Hepatocyte (in vitro differentiated cells): ENCODE data around the gene CEP128.

Source experiments
- EZH2 ChIP-seq: fragments of 200-600 bp; sonication (generic); IDR thresholded peaks from 2 replicates; pipeline ENCODE4 v1.6.1; 2016; ENCODE audit warnings: antibody characterized with exemption, mild to moderate bottlenecking, borderline replicate concordance
- TF ChIP-seq, protein P1 (sequence below): fragments of 200-600 bp; sonication (generic); IDR thresholded peaks from 2 replicates; pipeline ENCODE4 v1.5.1; 2016; ENCODE audit warnings: antibody characterized with exemption, mild to moderate bottlenecking; ENCODE audit not compliant: poor library complexity

DNA sequence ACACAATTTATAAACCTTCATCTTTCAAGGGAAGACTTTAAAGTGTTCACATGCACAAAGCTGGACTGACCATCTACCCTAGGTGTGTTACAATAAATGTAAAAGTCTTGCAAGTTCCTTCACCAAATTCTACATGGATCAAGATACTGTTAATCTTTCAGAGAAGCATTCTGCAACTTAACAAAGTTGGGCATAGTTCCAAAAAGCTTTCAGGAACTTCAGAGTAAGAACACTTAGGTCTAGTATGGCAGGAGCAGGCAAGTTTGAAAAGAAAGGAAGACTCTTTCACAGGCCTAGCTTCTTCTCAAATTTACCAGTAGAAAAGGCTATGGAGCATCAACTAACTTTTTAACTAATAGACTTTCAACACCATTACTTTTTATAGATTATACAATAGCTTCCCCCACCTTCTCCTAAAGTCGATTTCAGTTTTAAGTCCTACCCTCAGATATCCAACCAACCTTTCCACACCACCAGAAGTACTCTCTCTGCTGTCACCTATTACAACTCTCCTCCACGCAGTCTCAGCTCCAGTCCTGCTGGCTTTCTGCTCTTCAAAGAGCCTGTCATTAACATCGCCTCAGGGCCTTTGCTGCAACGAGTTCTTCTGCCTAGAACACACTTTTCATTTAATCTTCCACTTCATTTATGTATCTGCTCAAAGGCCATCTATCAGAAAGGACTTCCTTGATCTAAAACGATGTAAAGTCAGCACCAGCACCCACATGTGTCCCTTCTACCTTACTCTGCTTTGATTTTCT lies 333.9 kb downstream of the CEP128 start:
- TF ChIP-seq EZH2, result no peak
- TF ChIP-seq, protein P1, sequence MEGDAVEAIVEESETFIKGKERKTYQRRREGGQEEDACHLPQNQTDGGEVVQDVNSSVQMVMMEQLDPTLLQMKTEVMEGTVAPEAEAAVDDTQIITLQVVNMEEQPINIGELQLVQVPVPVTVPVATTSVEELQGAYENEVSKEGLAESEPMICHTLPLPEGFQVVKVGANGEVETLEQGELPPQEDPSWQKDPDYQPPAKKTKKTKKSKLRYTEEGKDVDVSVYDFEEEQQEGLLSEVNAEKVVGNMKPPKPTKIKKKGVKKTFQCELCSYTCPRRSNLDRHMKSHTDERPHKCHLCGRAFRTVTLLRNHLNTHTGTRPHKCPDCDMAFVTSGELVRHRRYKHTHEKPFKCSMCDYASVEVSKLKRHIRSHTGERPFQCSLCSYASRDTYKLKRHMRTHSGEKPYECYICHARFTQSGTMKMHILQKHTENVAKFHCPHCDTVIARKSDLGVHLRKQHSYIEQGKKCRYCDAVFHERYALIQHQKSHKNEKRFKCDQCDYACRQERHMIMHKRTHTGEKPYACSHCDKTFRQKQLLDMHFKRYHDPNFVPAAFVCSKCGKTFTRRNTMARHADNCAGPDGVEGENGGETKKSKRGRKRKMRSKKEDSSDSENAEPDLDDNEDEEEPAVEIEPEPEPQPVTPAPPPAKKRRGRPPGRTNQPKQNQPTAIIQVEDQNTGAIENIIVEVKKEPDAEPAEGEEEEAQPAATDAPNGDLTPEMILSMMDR, result no peak
